HL-60 (cell line): Measurements from ENCODE around the gene SLC4A5.
A peak's percentile ranks its signal among the peaks of the same experiment; 100 is the strongest.
"Not testable (repeated sequence)": the region's sequence is repeated elsewhere in the genome, so short reads cannot be mapped to it uniquely, and the experiment has no call there.

Experiments
- DNase-seq, 2 experiments: peaks; one replicate each; pipeline ENCODE4 v3.0.0-alpha.2; 2010 to 2020; ENCODE audit warnings: low read depth in 1 of 2, low spot score in 1 of 2
- H3K27ac ChIP-seq: fragments of 250-450 bp; sonication (Bioruptor Pico); replicated peaks from 2 replicates; pipeline ENCODE4 v1.5.1; 2020; ENCODE audit warnings: mild to moderate bottlenecking, moderate library complexity
- H3K27me3 ChIP-seq: fragments of 250-450 bp; sonication (Bioruptor Pico); 2 replicates; pipeline ENCODE4 v1.5.1; 2021; ENCODE audit warnings: mild to moderate bottlenecking, moderate library complexity; ENCODE audit not compliant: insufficient read depth, poor library complexity, severe bottlenecking
- H3K4me3 ChIP-seq: replicated peaks from 2 replicates; pipeline ENCODE4 v1.5.1; 2011; ENCODE audit warnings: mild to moderate bottlenecking, control low read depth, low read length; ENCODE audit not compliant: insufficient read depth
- GABPA ChIP-seq: IDR thresholded peaks from 2 replicates; pipeline ENCODE4 v1.6.1; 2012; ENCODE audit warnings: low read depth
- POLR2AphosphoS5 ChIP-seq: IDR thresholded peaks from 2 replicates; pipeline ENCODE4 v1.6.1; 2012; ENCODE audit warnings: low read depth
- SPI1 ChIP-seq: IDR thresholded peaks from 2 replicates; pipeline ENCODE4 v1.6.1; 2012; ENCODE audit warnings: low read depth, mild to moderate bottlenecking, borderline replicate concordance
- TF ChIP-seq, protein P1 (sequence below): IDR thresholded peaks from 2 replicates; pipeline ENCODE4 v1.6.1; 2012; ENCODE audit warnings: low read depth; ENCODE audit not compliant: insufficient replicate concordance
- TF ChIP-seq, protein P2 (sequence below): IDR thresholded peaks from one replicate; pipeline ENCODE4 v1.5.1; 2011; ENCODE audit warnings: low read length, control low read depth, inconsistent platforms; ENCODE audit not compliant: insufficient read depth

Gene SLC4A5

DNA sequence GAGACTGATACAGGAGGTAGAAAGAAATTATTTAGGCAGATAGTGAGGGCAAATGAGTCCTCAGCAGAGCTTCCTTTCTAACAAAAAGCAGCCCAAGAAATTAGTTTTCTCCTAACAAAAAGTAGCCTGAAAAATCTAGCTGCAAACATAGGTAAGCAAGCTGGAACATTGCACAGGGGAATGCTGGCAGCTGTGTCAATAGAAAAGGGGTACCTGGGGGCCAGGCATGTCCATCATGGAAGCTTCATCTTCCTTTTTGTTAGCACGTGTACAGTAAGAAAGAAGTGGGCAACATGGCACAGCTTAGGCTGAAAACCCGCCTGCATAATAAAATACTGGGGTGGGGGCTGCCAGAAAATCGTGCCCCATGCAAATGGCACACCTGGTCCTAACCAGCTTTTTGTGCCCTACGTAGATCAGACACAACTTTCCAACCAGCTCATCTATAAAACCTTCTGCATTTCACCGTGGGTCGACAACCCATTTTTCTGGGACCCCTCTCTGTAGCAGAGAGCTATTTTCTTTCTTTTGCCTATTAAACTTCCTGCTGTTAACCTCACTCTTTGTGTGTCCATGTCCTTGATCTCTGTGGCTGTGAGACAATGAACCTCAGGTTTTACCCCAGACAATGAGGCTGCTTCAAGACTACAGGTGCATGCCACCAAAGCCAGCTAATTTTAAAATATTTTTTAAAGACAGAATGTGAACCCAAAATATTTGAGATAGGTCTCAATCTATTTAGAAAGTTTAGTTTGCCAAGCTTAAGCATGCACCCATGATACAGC, 151.4 kb downstream of the SLC4A5 start:
- Histone ChIP-seq H3K4me3 (no peak overlapping the region), H3K27me3 (no peaks in the 10 kb centered on the region), H3K27ac (no peak overlapping the region)
- DNase-seq = no peak
- TF ChIP-seq GABPA (no peak), SPI1 (no peak), POLR2AphosphoS5 (no peak)
- TF ChIP-seq, protein P1, sequence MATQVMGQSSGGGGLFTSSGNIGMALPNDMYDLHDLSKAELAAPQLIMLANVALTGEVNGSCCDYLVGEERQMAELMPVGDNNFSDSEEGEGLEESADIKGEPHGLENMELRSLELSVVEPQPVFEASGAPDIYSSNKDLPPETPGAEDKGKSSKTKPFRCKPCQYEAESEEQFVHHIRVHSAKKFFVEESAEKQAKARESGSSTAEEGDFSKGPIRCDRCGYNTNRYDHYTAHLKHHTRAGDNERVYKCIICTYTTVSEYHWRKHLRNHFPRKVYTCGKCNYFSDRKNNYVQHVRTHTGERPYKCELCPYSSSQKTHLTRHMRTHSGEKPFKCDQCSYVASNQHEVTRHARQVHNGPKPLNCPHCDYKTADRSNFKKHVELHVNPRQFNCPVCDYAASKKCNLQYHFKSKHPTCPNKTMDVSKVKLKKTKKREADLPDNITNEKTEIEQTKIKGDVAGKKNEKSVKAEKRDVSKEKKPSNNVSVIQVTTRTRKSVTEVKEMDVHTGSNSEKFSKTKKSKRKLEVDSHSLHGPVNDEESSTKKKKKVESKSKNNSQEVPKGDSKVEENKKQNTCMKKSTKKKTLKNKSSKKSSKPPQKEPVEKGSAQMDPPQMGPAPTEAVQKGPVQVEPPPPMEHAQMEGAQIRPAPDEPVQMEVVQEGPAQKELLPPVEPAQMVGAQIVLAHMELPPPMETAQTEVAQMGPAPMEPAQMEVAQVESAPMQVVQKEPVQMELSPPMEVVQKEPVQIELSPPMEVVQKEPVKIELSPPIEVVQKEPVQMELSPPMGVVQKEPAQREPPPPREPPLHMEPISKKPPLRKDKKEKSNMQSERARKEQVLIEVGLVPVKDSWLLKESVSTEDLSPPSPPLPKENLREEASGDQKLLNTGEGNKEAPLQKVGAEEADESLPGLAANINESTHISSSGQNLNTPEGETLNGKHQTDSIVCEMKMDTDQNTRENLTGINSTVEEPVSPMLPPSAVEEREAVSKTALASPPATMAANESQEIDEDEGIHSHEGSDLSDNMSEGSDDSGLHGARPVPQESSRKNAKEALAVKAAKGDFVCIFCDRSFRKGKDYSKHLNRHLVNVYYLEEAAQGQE = no peak
- TF ChIP-seq, protein P2, sequence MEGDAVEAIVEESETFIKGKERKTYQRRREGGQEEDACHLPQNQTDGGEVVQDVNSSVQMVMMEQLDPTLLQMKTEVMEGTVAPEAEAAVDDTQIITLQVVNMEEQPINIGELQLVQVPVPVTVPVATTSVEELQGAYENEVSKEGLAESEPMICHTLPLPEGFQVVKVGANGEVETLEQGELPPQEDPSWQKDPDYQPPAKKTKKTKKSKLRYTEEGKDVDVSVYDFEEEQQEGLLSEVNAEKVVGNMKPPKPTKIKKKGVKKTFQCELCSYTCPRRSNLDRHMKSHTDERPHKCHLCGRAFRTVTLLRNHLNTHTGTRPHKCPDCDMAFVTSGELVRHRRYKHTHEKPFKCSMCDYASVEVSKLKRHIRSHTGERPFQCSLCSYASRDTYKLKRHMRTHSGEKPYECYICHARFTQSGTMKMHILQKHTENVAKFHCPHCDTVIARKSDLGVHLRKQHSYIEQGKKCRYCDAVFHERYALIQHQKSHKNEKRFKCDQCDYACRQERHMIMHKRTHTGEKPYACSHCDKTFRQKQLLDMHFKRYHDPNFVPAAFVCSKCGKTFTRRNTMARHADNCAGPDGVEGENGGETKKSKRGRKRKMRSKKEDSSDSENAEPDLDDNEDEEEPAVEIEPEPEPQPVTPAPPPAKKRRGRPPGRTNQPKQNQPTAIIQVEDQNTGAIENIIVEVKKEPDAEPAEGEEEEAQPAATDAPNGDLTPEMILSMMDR = no peak

DNA sequence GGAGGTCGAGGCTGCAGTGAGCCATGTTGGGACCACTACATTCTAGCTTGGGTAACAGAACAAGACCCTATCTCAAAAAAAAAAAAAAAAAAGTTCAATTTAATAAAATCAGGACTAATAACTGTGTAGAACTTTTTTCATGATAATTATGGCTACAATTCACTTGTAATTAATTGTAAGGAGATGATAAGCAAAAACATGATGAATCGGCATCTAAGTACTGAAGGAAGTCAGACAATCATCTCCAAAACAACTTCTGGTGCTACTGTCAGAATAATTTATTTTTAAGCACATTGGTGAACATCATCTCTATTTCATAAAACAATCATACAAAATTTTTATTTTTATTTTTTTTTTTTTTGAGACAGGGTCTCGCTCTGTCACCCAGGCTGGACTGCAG, 154.5 kb downstream of the SLC4A5 start:
- no peak for DNase-seq
- TF ChIP-seq, protein P2 = no peak
- TF ChIP-seq, protein P1 = no peak
- no peak for TF ChIP-seq GABPA
- no peak for TF ChIP-seq POLR2AphosphoS5
- no peak for TF ChIP-seq SPI1
- Histone ChIP-seq H3K27me3 (no peaks in the 10 kb centered on the region), H3K4me3 (no peak overlapping the region), H3K27ac (no peak overlapping the region)

DNA sequence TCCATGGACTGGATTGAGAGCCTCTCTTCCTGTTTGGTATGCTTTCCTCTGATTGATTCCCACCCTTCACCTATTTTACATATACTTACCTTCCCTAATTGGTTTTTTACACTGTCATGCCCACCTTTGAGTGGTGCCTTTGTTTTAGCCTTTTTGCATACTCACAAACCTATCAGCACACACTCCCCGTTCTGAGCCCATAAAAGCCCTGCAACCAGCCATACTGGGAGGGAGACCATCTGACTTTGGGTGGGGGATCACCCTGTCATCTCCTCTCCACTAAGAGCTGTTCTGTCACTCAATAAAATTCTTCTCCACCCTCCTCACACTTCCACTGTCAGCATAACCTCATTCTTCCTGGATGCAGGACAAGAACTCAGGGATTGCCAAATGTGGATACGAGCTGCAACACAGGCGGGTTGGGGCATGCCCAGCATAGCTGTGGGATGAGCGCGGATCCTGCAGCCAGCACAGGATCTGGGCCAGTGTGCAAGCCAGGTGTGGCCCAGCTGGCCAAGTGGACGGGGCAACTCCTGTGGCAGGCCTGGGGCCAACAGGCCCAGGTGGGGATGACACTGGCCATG, 155.1 kb downstream of the SLC4A5 start:
- Histone ChIP-seq H3K27ac (no peak overlapping the region), H3K4me3 (no peak overlapping the region)
- no peak for DNase-seq

DNA sequence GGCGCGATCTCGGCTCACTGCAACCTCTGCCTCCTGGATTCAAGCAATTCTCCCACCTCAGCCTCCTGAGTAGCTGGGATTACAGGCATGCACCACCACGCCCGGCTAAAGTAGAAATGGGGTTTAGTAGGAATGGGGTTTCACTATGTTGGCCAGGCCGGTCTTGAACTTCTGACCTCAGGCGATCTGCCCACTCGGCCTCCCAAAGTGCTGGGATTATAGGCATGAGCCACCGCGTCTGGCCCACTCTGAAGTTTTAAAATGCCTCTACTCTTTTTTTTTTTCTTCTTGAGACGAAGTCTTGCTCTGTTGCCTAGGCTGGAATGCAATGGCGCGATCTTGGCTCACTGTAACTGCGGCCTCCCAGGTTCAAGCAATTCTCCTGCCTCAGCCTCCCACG, 156.5 kb downstream of the SLC4A5 start:
- H3K4me3 ChIP-seq, H3K27me3 ChIP-seq, DNase-seq: not testable (repeated sequence)
- H3K27ac ChIP-seq = peak overlapping the region; percentile 98

More for the DNA sequence above, 155.1 kb downstream of the SLC4A5 start:
- TF ChIP-seq POLR2AphosphoS5 = no peak
- TF ChIP-seq GABPA = no peak
- TF ChIP-seq SPI1 = no peak
- TF ChIP-seq, protein P1 = no peak
- TF ChIP-seq, protein P2 = no peak
- no peaks in the 10 kb centered on the region for H3K27me3 ChIP-seq
